ENCODE measurements around the gene PTPN7. TPM values are rescaled to one million over a fixed set of nuclear protein-coding genes. Genes with fewer than 3 reads are reported as not detected.
"Not testable (repeated sequence)": the region's sequence is repeated elsewhere in the genome, so short reads cannot be mapped to it uniquely, and the experiment has no call there.

Gene PTPN7
- total RNA-seq, 2 experiments from 2014 or later = 67.5 to 83.1 TPM

- BruUV-seq (replicated peaks) = no TSS peak
- H3K9me3 ChIP-seq (ENCODE audit: low read length) = no peaks in the 10 kb centered on the region
- no peaks in the 10 kb centered on the region for H3K79me2 ChIP-seq (ENCODE audit: insufficient read depth, low read depth, low read length)
- CTCF ChIA-PET (ENCODE audit: unreplicated experiment) = no interaction called here
- no peak overlapping the region for H3K27ac ChIP-seq (ENCODE audit: low read depth, low read length, poor library complexity, severe bottlenecking)
- intact Hi-C loops (cut with micrococcal nuclease; ENCODE audit: unreplicated experiment) = no loop called here
- DNase-seq (ENCODE audit: low spot score) = peak; percentile 29
- POLR2A ChIA-PET = no interaction called here
- no peaks in the 10 kb centered on the region for H3K9me2 ChIP-seq (ENCODE audit: insufficient read depth, low read length)
- H3K36me3 ChIP-seq (ENCODE audit: insufficient read depth, low read length) = no peaks in the 10 kb centered on the region
- no peak overlapping the region for H2AFZ ChIP-seq (ENCODE audit: low read length)
- TF ChIP-seq EZH2phosphoT487 (IDR thresholded peaks at IDR 0.05; ENCODE audit: borderline replicate concordance, low read depth, low read length) (no peak), CTCF (conservative IDR thresholded peaks at IDR 0.05; ENCODE audit: low read length) (peak; percentile 53)
- H3K4me2 ChIP-seq (ENCODE audit: low read length) = no peak overlapping the region
- peaks cover 3% of the 10 kb centered on the region for H3K4me1 ChIP-seq (ENCODE audit: insufficient read depth, low read length, poor library complexity, severe bottlenecking)
- no peaks in the 10 kb centered on the region for H4K20me1 ChIP-seq (ENCODE audit: insufficient read depth, low read length)
- H3K4me3 ChIP-seq (ENCODE audit: low read depth, low read length, poor library complexity, severe bottlenecking) = no peak overlapping the region
These were observed 10.3 kb upstream of the PTPN7 start for GRCh38 chr1:202170726-202171125.

GRCh38 chr1:202168861-202169260 is 8.5 kb upstream of the PTPN7 start:
- no peak overlapping the region for H3K4me2 ChIP-seq (ENCODE audit: low read length)
- H3K4me1 ChIP-seq (ENCODE audit: insufficient read depth, low read length, poor library complexity, severe bottlenecking) = peaks cover 22% of the 10 kb centered on the region
- ChIA-PET CTCF (ENCODE audit: unreplicated experiment) (no interaction called here), POLR2A (no interaction called here)
- H3K79me2 ChIP-seq (ENCODE audit: insufficient read depth, low read depth, low read length) = no peaks in the 10 kb centered on the region
- H3K9me2 ChIP-seq (ENCODE audit: insufficient read depth, low read length) = no peaks in the 10 kb centered on the region
- no peak for DNase-seq (ENCODE audit: low spot score)
- intact Hi-C loops (cut with micrococcal nuclease; ENCODE audit: unreplicated experiment) = no loop called here
- H3K4me3 ChIP-seq (ENCODE audit: low read depth, low read length, poor library complexity, severe bottlenecking) = no peak overlapping the region
- H2AFZ ChIP-seq (ENCODE audit: low read length) = no peak overlapping the region
- H3K36me3 ChIP-seq (ENCODE audit: insufficient read depth, low read length) = no peaks in the 10 kb centered on the region
- H3K27ac ChIP-seq (ENCODE audit: low read depth, low read length, poor library complexity, severe bottlenecking) = no peak overlapping the region
- BruUV-seq (replicated peaks) = no TSS peak
- H3K9me3 ChIP-seq (ENCODE audit: low read length) = no peaks in the 10 kb centered on the region
- no peaks in the 10 kb centered on the region for H4K20me1 ChIP-seq (ENCODE audit: insufficient read depth, low read length)
- TF ChIP-seq EZH2phosphoT487 (IDR thresholded peaks at IDR 0.05; ENCODE audit: borderline replicate concordance, low read depth, low read length) (no peak), CTCF (conservative IDR thresholded peaks at IDR 0.05; ENCODE audit: low read length) (no peak)

GRCh38 chr1:202167708-202168415 is 7.5 kb upstream of the PTPN7 start:
- no peak overlapping the region for H3K27ac ChIP-seq (ENCODE audit: low read depth, low read length, poor library complexity, severe bottlenecking)
- BruUV-seq (replicated peaks) = no TSS peak
- H3K36me3 ChIP-seq (ENCODE audit: insufficient read depth, low read length) = no peaks in the 10 kb centered on the region
- H3K9me3 ChIP-seq (ENCODE audit: low read length) = no peaks in the 10 kb centered on the region
- H3K79me2 ChIP-seq (ENCODE audit: insufficient read depth, low read depth, low read length) = no peaks in the 10 kb centered on the region
- no peak overlapping the region for H2AFZ ChIP-seq (ENCODE audit: low read length)
- H4K20me1 ChIP-seq (ENCODE audit: insufficient read depth, low read length) = no peaks in the 10 kb centered on the region
- POLR2A ChIA-PET = no interaction called here
- DNase-seq (ENCODE audit: low spot score) = no peak
- CTCF ChIA-PET (ENCODE audit: unreplicated experiment) = no interaction called here
- TF ChIP-seq CTCF (conservative IDR thresholded peaks at IDR 0.05; ENCODE audit: low read length) = no peak
- TF ChIP-seq EZH2phosphoT487 (IDR thresholded peaks at IDR 0.05; ENCODE audit: borderline replicate concordance, low read depth, low read length) = no peak
- no peaks in the 10 kb centered on the region for H3K9me2 ChIP-seq (ENCODE audit: insufficient read depth, low read length)
- H3K4me1 ChIP-seq (ENCODE audit: insufficient read depth, low read length, poor library complexity, severe bottlenecking) = peaks cover 32% of the 10 kb centered on the region
- intact Hi-C loops (cut with micrococcal nuclease; ENCODE audit: unreplicated experiment) = no loop called here
- no peak overlapping the region for H3K4me2 ChIP-seq (ENCODE audit: low read length)
- no peak overlapping the region for H3K4me3 ChIP-seq (ENCODE audit: low read depth, low read length, poor library complexity, severe bottlenecking)

- BruUV-seq (replicated peaks) = TSS peak; percentile 32
- H3K4me2 ChIP-seq (ENCODE audit: low read length); H3K27ac ChIP-seq (ENCODE audit: low read depth, low read length, poor library complexity, severe bottlenecking); H3K36me3 ChIP-seq (ENCODE audit: insufficient read depth, low read length); H3K9me2 ChIP-seq (ENCODE audit: insufficient read depth, low read length); H3K79me2 ChIP-seq (ENCODE audit: insufficient read depth, low read depth, low read length); H4K20me1 ChIP-seq (ENCODE audit: insufficient read depth, low read length); intact Hi-C loops (cut with micrococcal nuclease; ENCODE audit: unreplicated experiment); H3K9me3 ChIP-seq (ENCODE audit: low read length); POLR2A ChIA-PET; CTCF ChIA-PET (ENCODE audit: unreplicated experiment); DNase-seq (ENCODE audit: low spot score); H3K4me3 ChIP-seq (ENCODE audit: low read depth, low read length, poor library complexity, severe bottlenecking); H2AFZ ChIP-seq (ENCODE audit: low read length): not testable (repeated sequence)
- H3K4me1 ChIP-seq (ENCODE audit: insufficient read depth, low read length, poor library complexity, severe bottlenecking) = peaks cover 40% of the 10 kb centered on the region
These were observed 6.7 kb upstream of the PTPN7 start for GRCh38 chr1:202167054-202167453.

All from OCI-LY7 (cell line).